Endothelial cell of umbilical vein (primary cell): ENCODE measurements around the gene HEXIM2. TPM values are rescaled to one million over a fixed set of nuclear protein-coding genes. Genes with fewer than 3 reads are reported as not detected.

ENCODE experiments used
- BruUV-seq: library from RNA; stranded (reverse); fragments of 400-500 nt; replicated peaks from 2 replicates; lab custom pipeline; 2021; lab: Mats Ljungman, UMichigan
- CTCF ChIA-PET: fragments of 300-600, 350-600 bp; sonication (Branson Sonifier 250); formaldehyde crosslinking; loops from one replicate; lab custom pipeline; 2021; ENCODE audit warnings: antibody characterized with exemption, inconsistent platforms; lab: Charles Lee
- POLR2A ChIA-PET: fragments of 300-600, 350-600 bp; sonication (Branson Sonifier 250); formaldehyde crosslinking; loops from one replicate; lab custom pipeline; 2021; ENCODE audit warnings: antibody characterized with exemption, inconsistent platforms; lab: Charles Lee
- DNase-seq: peaks from one replicate; pipeline ENCODE4 v3.0.0-alpha.2; 2011; ENCODE audit warnings: low read depth, low spot score
- FAIRE-seq: peaks from 2 replicates; lab custom pipeline; 2011; peaks lifted over from hg19 to GRCh38; lab: Jason Lieb, UNC
- H2AFZ ChIP-seq: 2 replicates; pipeline ENCODE4 v1.6.0; 2012; ENCODE audit warnings: low read depth, low read length, control low read depth, inconsistent platforms
- H3K27ac ChIP-seq: 2 replicates; pipeline ENCODE4 v1.5.1; 2011; ENCODE audit warnings: low read depth, mild to moderate bottlenecking, control low read depth, low read length, moderate library complexity; ENCODE audit not compliant: insufficient read depth
- H3K27me3 ChIP-seq, 2 experiments: 2 replicates each; pipeline versions ENCODE4 v1.6.0 to v1.6.1; 2011; ENCODE audit warnings: low read length in 2 of 2, mixed read lengths in 1 of 2; ENCODE audit not compliant: control insufficient read depth in 2 of 2, insufficient read depth in 2 of 2
- H3K36me3 ChIP-seq, 2 experiments: 2 replicates in 1 of 2; 3 replicates in 1 of 2; pipeline ENCODE4 v1.5.1; 2011; ENCODE audit warnings: low read length in 2 of 2, mild to moderate bottlenecking in 1 of 2, moderate library complexity in 1 of 2; ENCODE audit not compliant: control insufficient read depth in 2 of 2, insufficient read depth in 2 of 2; ENCODE audit errors: extremely low read depth in 1 of 2
- H3K4me1 ChIP-seq: 3 replicates; pipeline ENCODE4 v1.5.1; 2011; ENCODE audit warnings: mild to moderate bottlenecking, low read length; ENCODE audit not compliant: control insufficient read depth, insufficient read depth; ENCODE audit errors: extremely low read depth
- H3K4me2 ChIP-seq: 2 replicates; pipeline ENCODE4 v1.6.1; 2011; ENCODE audit warnings: low read length, control low read depth, mixed read lengths; ENCODE audit not compliant: insufficient read depth
- H3K4me3 ChIP-seq, 3 experiments: fragments of 200-600 bp in 1 of 3; sonication (generic), shearing (Covaris generic) in 1 of 3; replicated peaks in 1 of 3; 2 replicates each; pipeline ENCODE4 v1.5.1; 2011 to 2016; ENCODE audit warnings: control low read depth in 3 of 3, low read length in 3 of 3, mild to moderate bottlenecking in 2 of 3, inconsistent platforms in 1 of 3, low read depth in 1 of 3, moderate library complexity in 1 of 3; ENCODE audit not compliant: insufficient read depth in 1 of 3
- H3K79me2 ChIP-seq: 2 replicates; pipeline ENCODE4 v1.6.0; 2012; ENCODE audit warnings: low read length, inconsistent platforms; ENCODE audit not compliant: control insufficient read depth, insufficient read depth
- H3K9ac ChIP-seq: replicated peaks from 2 replicates; pipeline ENCODE3; 2011; ENCODE audit warnings: low read length, control low read depth; ENCODE audit not compliant: insufficient read depth; ENCODE audit errors: extremely low read depth
- H3K9me1 ChIP-seq: replicated peaks from 3 replicates; pipeline ENCODE4 v1.6.0; 2011; ENCODE audit warnings: mild to moderate bottlenecking, low read length; ENCODE audit not compliant: control insufficient read depth, insufficient read depth; ENCODE audit errors: extremely low read depth
- H3K9me3 ChIP-seq: replicated peaks from 2 replicates; pipeline ENCODE4 v1.5.1; 2012; ENCODE audit warnings: low read length, inconsistent platforms; ENCODE audit not compliant: control insufficient read depth, insufficient read depth
- H4K20me1 ChIP-seq: replicated peaks from 2 replicates; pipeline ENCODE3; 2011; ENCODE audit warnings: mild to moderate bottlenecking, low read length; ENCODE audit not compliant: control insufficient read depth, insufficient read depth; ENCODE audit errors: extremely low read depth
- FOS ChIP-seq: IDR thresholded peaks from 2 replicates; pipeline ENCODE4 v1.6.1; 2011; ENCODE audit warnings: mild to moderate bottlenecking, low read length, moderate library complexity, borderline replicate concordance; ENCODE audit not compliant: insufficient read depth
- GATA2 ChIP-seq: IDR thresholded peaks from 2 replicates; pipeline ENCODE4 v1.7.0; 2011; ENCODE audit warnings: low read depth, mild to moderate bottlenecking, moderate library complexity, mixed read lengths, low read length; ENCODE audit not compliant: insufficient read length, insufficient read depth
- MYC ChIP-seq: IDR thresholded peaks from one replicate; pipeline ENCODE4 v1.6.1; 2011; ENCODE audit warnings: mild to moderate bottlenecking, low read depth, low read length
- POLR2A ChIP-seq: IDR thresholded peaks from 2 replicates; pipeline ENCODE4 v1.6.1; 2012; ENCODE audit warnings: low read depth, mild to moderate bottlenecking, control low read depth, low read length
- dilution Hi-C: fragments of 300-500 bp; cut with MboI; formaldehyde crosslinking; loops from one replicate; pipeline ENCODE4 v1.15.0; 2019; ENCODE audit warnings: low sequenced_read_pairs; ENCODE audit not compliant: extremely low pct_ligation_motif_present
- intact Hi-C: fragments of 100-400 bp; cut with micrococcal nuclease; formaldehyde crosslinking; loops from one replicate; pipeline ENCODE4 v1.10.0; 2022
- polyA plus RNA-seq, 4 experiments: library from polyadenylated mRNA; depleted of rRNA in 3 of 4; stranded (reverse) in 3 of 4; unstranded in 1 of 4; fragments of >200 nt; gene quantifications; 2 replicates each; pipeline versions ENCODE4 v1.2.1 to v1.2.3, GENCODE V29; 2011 to 2012; ENCODE audit warnings: missing spikeins in 1 of 4
- total RNA-seq: library from RNA; stranded (reverse); gene quantifications from 2 replicates; pipeline ENCODE4 v1.2.3, GENCODE V29; 2021
- TF ChIP-seq, protein P1 (sequence below), 2 donors: IDR thresholded peaks; 1 replicate in 1 of 2; 2 replicates in 1 of 2; pipeline ENCODE4 v1.5.1; 2011; ENCODE audit warnings: low read length in 2 of 2, mild to moderate bottlenecking in 2 of 2, moderate library complexity in 2 of 2, control low read depth in 1 of 2, inconsistent platforms in 1 of 2, low read depth in 1 of 2; ENCODE audit not compliant: insufficient read depth in 1 of 2; ENCODE audit errors: extremely low read depth in 1 of 2

Gene HEXIM2
- total and polyA plus RNA-seq, 2 donors (not counting 3 experiments of a cell fraction or from before 2014, with no cell fraction given), result 2.9 to 3.8 TPM

DNA sequence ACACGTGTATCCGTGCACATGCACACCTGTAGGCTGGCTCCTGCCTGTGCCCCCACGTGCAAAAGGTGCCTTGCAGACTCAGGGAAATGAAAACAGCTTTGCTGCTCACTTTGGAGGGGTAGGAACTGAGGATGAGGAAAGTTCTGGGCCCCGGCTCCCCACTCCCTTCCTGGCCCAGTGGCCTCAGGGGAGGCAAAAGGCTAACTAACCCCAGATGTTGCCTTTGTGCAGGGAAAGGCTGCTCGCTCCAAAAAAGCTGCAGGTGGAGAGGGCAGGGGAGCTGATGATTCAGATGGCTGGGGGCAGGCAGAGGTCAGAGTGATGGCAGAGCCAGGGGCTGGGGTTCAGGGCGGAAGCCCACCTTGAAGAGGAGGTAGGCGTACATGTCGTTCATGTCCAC lies 41.7 kb upstream of the HEXIM2 start:
- no peaks in the 10 kb centered on the region for H3K9me3 ChIP-seq
- H2AFZ ChIP-seq, result no peak overlapping the region
- intact Hi-C loops, result no loop called here
- TF ChIP-seq MYC, result no peak
- TF ChIP-seq POLR2A, result no peak
- POLR2A ChIA-PET, result no interaction called here
- no TSS peak for BruUV-seq
- no peak overlapping the region for H3K4me3 ChIP-seq
- no peaks in the 10 kb centered on the region for H3K9me1 ChIP-seq
- H3K36me3 ChIP-seq, result peaks cover 0 to 2% of the 10 kb centered on the region in 2 experiments
- no peaks in the 10 kb centered on the region for H3K27me3 ChIP-seq
- DNase-seq (no peak), FAIRE-seq (no peak)
- no peak overlapping the region for H3K9ac ChIP-seq
- H3K27ac ChIP-seq, result no peak overlapping the region
- H4K20me1 ChIP-seq, result no peaks in the 10 kb centered on the region
- H3K4me1 ChIP-seq, result peaks cover 14% of the 10 kb centered on the region
- dilution Hi-C loops, result no loop called here
- CTCF ChIA-PET, result interaction anchor here (1.4 to 6.9 kb wide), 2 partner anchors 11 to 15 kb away, joined by 4 to 34 read pairs; partner anchors contain the start of gene ACBD4
- H3K79me2 ChIP-seq, result no peaks in the 10 kb centered on the region
- H3K4me2 ChIP-seq, result no peak overlapping the region

DNA sequence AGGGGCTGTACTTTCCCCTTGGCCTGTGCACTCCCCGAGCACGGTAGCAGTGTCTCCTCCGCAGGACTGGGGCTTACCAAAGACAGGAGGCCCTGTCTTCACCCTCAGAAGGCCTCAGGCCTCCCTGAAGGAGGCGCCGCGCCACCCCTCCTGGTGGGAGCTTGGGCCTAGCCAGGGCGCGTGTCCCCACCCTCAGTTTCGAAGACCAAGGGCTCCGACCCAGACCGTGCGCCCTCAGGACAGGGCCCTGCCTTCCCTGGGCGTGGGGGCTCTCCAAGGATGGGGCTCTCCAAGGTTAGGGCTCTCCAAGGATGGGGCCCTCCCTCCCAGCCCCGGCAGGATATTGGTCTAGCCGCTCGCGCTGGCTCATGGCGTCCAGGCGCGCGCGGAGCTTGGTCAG lies 41.1 kb upstream of the HEXIM2 start:
- FAIRE-seq, result no peak
- Histone ChIP-seq H3K9me3 (no peaks in the 10 kb centered on the region), H2AFZ (no peak overlapping the region), H3K4me2 (no peak overlapping the region), H3K9me1 (no peaks in the 10 kb centered on the region), H3K4me1 (peaks cover 14% of the 10 kb centered on the region), H3K4me3 (no peak overlapping the region), H3K27me3 (no peaks in the 10 kb centered on the region), H4K20me1 (no peaks in the 10 kb centered on the region), H3K79me2 (no peaks in the 10 kb centered on the region), H3K36me3 (peaks cover 0 to 2% of the 10 kb centered on the region in 2 experiments), H3K9ac (no peak overlapping the region), H3K27ac (no peak overlapping the region)
- dilution Hi-C loops, result no loop called here
- TF ChIP-seq, protein P1, sequence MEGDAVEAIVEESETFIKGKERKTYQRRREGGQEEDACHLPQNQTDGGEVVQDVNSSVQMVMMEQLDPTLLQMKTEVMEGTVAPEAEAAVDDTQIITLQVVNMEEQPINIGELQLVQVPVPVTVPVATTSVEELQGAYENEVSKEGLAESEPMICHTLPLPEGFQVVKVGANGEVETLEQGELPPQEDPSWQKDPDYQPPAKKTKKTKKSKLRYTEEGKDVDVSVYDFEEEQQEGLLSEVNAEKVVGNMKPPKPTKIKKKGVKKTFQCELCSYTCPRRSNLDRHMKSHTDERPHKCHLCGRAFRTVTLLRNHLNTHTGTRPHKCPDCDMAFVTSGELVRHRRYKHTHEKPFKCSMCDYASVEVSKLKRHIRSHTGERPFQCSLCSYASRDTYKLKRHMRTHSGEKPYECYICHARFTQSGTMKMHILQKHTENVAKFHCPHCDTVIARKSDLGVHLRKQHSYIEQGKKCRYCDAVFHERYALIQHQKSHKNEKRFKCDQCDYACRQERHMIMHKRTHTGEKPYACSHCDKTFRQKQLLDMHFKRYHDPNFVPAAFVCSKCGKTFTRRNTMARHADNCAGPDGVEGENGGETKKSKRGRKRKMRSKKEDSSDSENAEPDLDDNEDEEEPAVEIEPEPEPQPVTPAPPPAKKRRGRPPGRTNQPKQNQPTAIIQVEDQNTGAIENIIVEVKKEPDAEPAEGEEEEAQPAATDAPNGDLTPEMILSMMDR (IDR thresholded peaks at IDR 0.05; ENCODE audit: extremely low read depth in 1 of 2, insufficient read depth in 1 of 2, low read depth in 1 of 2, low read length in 2 of 2), result no peak
- TF ChIP-seq GATA2 (no peak), FOS (no peak), MYC (no peak)
- ChIA-PET CTCF (interaction anchor here (1.4 to 6.9 kb wide), 2 partner anchors 10 to 15 kb away, joined by 4 to 34 read pairs; partner anchors contain the start of gene ACBD4), POLR2A (no interaction called here)
- no TSS peak for BruUV-seq
- DNase-seq, result no peak
- intact Hi-C loops, result no loop called here
